HG03135 (cell line): Measurements from ENCODE around the gene TMEM205.
"Not testable (repeated sequence)": the region's sequence is repeated elsewhere in the genome, so short reads cannot be mapped to it uniquely, and the experiment has no call there.

Source experiments
- ATAC-seq: cut with Tn5 transposase; IDR thresholded peaks from one replicate; pipeline ENCODE4 v1.9.1; 2021; ENCODE audit warnings: mild to moderate bottlenecking, moderate library complexity; ENCODE audit not compliant: unreplicated experiment

TMEM205 gene

DNA sequence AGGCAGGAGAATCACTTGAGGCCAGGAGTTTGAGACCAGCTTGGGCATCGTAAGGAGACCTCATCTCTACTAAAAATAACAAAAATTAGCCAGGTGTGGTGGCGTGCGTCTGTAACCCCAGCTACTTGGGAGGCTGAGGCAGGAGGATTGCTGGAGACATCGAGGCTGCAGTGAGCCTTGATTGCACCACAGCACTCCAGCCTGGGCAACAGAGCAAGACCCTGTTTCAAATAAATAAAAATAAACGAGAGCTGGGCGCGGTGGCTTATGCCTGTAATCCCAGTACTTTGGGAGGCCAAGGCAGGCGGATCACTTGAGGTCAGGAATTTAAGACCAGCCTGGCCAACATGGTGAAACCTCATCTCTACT, 6.0 kb downstream of the TMEM205 start:
- ATAC-seq: not testable (repeated sequence)

- ATAC-seq: peak; percentile 64
Measured at GRCh38 chr19:11339254-11340098, 6.6 kb downstream of the TMEM205 start, which contains the start of gene RAB3D. Gene RAB3D (minus strand): TSS chr19:11339657. CDS start chr19:11337399, 2,258 bp downstream.

DNA sequence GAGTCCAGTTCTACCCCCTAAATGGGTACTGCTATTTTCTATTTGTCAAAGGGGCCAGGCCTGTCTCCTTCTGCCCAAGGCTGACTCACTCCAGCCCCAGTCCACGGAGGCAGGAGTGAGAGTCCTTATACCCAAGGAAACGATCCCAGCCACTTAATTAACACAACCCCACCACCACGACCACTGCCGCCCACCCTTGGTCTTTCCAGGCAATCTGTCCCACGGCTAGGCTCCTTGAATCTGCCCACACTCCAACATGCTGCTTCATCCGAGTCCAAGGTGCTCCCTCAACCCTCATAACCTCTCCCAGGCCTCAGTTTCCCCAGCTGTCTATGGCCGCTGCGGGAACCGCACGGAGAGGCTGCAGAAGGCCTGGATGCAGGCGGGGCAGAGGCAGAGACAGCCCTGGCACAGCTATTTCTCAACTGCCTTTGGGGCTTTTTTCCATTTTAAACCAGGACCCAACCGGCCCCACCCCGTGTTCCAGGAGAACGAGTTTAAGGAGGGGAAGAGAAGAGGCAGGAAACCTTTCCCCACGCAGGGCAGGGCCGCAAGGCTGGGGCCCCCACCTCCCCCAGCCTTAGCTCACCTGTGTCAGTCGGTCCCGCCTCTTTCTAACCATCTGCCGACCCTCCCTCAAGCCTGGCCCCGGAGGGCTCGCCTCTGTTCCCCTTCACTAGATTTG, 7.4 kb downstream of the TMEM205 start:
- ATAC-seq: no peak

- no peak for ATAC-seq
Measured at GRCh38 chr19:11338121-11338520, 7.9 kb downstream of the TMEM205 start.

- no peak for ATAC-seq
Measured at GRCh38 chr19:11337080-11337479, 9.0 kb downstream of the TMEM205 start.

DNA sequence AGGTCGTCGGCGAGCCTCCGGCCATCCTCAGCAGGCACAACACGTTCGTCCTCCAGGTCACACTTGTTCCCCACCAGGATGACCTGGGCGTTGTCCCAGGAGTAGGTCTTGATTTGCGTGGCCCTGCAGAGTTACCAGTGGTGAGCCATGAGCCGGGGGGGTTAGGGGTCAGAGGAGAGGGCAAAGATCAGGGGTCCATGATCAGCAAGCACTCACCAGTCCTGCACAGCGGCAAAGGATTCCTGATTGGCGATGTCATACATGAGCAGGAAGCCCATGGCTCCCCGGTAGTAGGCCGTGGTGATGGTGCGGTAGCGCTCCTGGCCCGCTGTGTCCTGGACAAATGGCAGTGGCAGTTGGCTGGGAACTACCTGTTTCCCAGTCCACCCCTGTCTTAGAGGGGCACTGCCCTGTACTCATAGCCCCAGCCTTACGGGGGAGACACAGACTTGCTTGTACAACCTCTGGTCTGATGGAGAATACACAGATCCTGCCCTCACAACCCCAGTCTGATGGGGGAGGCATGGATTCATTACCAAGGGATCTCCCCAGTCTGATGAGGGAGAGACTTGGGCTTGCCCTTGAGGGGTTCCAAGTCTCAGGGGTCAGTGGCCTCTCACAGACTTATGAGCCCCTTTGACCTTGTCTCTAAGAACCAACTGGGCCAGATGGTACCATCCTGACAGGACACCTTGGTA, 10.5 kb downstream of the TMEM205 start:
- no peak for ATAC-seq

DNA sequence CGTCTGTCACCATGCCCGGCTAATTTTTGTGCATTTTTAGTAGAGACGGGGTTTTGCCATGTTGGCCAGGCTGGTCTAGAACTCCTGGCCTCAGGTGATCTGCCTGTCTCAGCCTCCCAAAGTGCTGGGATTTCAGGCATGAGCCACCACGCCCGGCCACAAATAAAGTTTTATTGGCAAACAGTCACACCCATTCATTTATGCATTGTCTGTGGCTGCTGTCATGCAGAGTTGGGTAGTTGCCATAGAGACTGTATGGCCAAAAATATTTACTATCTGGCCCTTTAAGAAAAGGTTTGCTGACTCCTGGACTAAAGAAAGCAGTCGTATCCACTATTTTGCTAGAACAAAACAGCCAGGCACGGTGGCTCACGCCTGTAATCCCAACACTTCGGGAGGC, 12.2 kb downstream of the TMEM205 start:
- not testable (repeated sequence) for ATAC-seq

DNA sequence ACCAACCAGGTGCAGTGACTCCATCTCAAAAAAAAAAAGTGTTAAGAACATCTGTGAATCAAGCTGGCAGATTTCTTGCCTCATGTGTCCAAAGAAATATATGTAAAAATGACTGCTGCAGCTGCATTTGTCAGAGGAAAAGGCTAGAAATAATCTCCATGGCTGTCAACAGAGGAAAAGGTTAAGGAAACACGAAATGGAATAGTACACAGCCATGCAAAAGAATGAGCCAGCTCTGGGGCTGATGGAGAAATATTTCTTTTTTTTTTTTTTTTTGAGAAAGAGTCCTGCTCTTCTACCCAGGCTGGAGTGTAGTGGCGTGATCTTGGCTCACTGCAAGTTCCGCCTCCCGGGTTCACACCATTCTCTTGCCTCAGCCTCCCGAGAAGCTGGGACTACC, 13.2 kb downstream of the TMEM205 start:
- ATAC-seq: no peak

DNA sequence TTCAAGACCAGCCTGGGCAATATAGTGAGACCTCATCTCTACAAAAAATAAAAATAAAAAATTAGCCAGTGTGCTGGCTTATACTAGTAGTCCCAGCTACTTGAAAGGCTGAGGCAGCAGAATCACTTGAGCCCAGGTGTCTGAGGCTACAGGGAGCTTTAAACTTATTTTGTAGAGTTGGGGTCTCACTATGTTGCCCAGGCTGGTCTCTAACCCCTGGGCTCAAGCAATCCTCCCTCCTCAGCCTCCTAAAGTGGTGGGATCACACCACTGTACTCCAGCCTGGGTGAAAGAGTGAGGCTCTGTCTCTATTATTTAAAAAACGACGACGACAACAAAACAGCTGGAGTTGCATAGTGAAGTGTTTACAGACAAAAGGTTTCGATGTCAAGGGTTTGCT, 14.6 kb downstream of the TMEM205 start:
- no peak for ATAC-seq

- ATAC-seq: no peak
Measured at GRCh38 chr19:11330127-11330526, 15.9 kb downstream of the TMEM205 start.

GRCh38 chr19:11325544-11325943, 20.5 kb downstream of the TMEM205 start:
- ATAC-seq: no peak

DNA sequence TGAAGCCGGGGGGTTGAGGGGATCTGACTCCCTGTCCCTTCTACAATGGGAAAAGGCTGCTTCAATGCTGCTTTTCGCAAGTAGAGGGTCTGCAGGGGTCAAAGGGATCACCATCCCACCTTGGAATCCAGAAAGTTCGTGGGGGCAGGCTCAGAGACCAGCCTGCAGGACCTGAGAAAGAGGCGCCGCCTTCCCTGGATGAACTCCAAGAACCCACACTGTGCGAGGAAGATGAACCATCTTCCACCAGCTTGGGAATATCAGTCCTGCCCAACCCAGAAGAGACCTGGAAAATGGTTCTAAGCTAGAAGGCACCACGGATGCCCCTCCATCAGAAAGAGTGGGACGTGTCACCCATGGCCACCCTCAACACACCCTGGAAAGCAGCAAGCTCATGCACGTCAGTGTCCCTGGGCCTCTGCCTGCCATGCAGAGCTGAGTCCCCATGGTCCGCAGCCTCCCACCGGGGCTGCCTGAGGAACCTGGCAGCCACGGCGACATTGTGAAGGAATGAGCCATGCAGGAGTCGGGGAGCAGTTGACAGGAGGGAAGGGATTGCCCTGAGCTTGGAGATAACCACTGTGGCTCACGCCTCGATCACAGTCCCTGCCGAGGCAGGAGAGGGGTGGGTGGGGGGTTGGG, 21.2 kb downstream of the TMEM205 start:
- no peak for ATAC-seq

- no peak for ATAC-seq
Measured at GRCh38 chr19:11324079-11324661, 21.9 kb downstream of the TMEM205 start.

- no peak for ATAC-seq
Measured at GRCh38 chr19:11323601-11324078, 22.4 kb downstream of the TMEM205 start.

- no peak for ATAC-seq
Measured at GRCh38 chr19:11322269-11323024, 23.6 kb downstream of the TMEM205 start.

DNA sequence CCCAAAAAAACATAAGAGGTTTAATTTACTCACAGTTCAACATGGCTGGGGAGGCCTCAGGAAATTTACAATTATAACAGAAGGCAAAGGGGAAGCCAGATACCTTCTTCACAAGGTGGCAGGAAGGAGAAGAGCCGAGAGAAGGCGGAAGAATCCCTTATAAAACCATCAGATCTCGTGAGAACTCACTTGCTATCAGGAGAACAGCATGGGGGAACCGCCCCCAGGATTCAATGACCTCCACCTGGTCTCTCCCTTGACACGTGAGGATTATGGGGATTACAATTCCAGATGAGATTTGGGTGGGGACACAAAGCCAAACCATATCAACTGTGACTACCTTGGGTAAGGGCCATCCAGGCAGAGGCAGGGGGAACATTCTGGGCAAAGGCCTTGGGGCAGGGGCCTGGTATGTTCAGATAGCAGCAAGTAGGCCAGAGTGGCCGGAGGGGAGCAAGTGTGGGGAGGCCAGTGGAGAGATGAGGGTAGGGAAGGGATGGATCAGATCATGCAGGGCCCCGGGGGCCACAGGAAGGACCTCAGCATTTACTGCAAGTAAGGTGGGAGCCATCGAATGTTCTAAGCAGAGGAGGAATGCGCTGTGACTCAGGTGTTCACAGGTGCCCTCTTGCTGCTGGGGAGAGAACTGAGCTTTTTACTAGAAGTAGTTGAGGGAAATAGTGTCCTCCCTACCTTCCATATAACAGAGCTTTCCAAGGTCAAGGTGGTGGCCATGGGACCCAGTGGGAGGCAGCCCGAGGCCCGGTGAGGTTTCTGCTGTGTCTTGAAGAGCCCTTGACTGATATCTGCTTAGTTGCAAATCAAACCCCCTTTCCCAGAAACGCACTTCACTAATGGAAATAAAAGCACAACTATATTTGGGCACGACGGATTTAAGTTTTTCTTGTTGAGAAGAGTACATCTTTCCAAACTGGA, 24.6 kb downstream of the TMEM205 start:
- no peak for ATAC-seq

- not testable (repeated sequence) for ATAC-seq
Measured at GRCh38 chr19:11320278-11320995, 25.6 kb downstream of the TMEM205 start.

DNA sequence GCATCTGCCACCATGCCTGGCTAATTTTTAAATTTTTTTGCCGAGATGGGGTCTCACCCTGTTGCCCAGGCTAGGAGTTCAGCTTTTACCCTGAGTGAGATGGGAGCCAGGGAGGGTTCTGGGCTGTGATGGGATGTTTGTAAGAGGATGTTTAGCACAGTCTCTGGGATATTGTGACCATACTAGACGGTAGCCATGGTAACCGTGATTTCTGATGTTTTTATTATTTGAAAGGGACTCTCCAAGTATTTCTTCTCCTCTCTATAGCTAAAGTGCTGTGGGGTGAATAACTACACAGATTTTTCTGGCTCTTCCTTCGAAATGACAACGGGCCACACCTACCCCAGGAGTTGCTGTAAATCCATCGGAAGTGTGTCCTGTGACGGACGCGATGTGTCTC, 39.7 kb downstream of the TMEM205 start:
- no peak for ATAC-seq
